ENCODE measurements around the gene NRCAM.

NRCAM gene

GRCh38 chr7:108249453-108249852 is 206.8 kb downstream of the NRCAM start:
- Mint-ChIP-seq H3K4me1 (ENCODE audit: low read depth) (peaks cover 14% of the 10 kb centered on the region), H3K4me3 (no peak overlapping the region), H3K27me3 (no peaks in the 10 kb centered on the region), H3K36me3 (peaks cover 8% of the 10 kb centered on the region), H3K27ac (no peak overlapping the region), H3K9me3 (ENCODE audit: low read depth) (no peaks in the 10 kb centered on the region)

GRCh38 chr7:108248821-108249220 is 207.4 kb downstream of the NRCAM start:
- H3K9me3 Mint-ChIP-seq (ENCODE audit: low read depth) = no peaks in the 10 kb centered on the region
- H3K4me1 Mint-ChIP-seq (ENCODE audit: low read depth) = peaks cover 11% of the 10 kb centered on the region
- peaks cover 8% of the 10 kb centered on the region for H3K36me3 Mint-ChIP-seq
- no peak overlapping the region for H3K4me3 Mint-ChIP-seq
- H3K27me3 Mint-ChIP-seq = no peaks in the 10 kb centered on the region
- H3K27ac Mint-ChIP-seq = no peak overlapping the region

DNA sequence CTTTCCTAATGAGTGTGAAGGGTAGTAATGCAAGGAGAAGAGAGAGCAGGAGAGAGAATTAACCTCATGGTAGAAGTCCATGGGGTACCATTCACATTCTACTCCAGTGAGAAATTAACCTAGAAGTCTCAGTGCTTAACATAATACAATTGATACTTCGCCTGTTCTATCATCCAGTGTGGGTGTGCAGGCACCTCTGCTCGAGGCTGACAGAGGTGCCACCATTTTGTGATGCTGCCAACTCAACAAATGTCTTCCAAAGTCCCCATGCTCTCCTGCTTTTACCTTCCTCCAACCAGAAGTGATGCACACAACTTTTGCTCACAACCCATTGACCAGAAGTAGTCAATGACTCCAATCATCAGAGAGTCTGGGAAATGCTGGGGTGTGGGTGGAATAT is 207.8 kb downstream of the NRCAM start:
- no peaks in the 10 kb centered on the region for H3K9me3 Mint-ChIP-seq (ENCODE audit: low read depth)
- no peaks in the 10 kb centered on the region for H3K27me3 Mint-ChIP-seq
- peaks cover 8% of the 10 kb centered on the region for H3K4me1 Mint-ChIP-seq (ENCODE audit: low read depth)
- no peak overlapping the region for H3K27ac Mint-ChIP-seq
- H3K4me3 Mint-ChIP-seq = no peak overlapping the region
- peaks cover 8% of the 10 kb centered on the region for H3K36me3 Mint-ChIP-seq

GRCh38 chr7:108247614-108248013 is 208.6 kb downstream of the NRCAM start:
- peaks cover 8% of the 10 kb centered on the region for H3K36me3 Mint-ChIP-seq
- H3K27ac Mint-ChIP-seq = no peak overlapping the region
- H3K27me3 Mint-ChIP-seq = no peaks in the 10 kb centered on the region
- no peak overlapping the region for H3K4me3 Mint-ChIP-seq
- peaks cover 6% of the 10 kb centered on the region for H3K4me1 Mint-ChIP-seq (ENCODE audit: low read depth)
- H3K9me3 Mint-ChIP-seq (ENCODE audit: low read depth) = no peaks in the 10 kb centered on the region

DNA sequence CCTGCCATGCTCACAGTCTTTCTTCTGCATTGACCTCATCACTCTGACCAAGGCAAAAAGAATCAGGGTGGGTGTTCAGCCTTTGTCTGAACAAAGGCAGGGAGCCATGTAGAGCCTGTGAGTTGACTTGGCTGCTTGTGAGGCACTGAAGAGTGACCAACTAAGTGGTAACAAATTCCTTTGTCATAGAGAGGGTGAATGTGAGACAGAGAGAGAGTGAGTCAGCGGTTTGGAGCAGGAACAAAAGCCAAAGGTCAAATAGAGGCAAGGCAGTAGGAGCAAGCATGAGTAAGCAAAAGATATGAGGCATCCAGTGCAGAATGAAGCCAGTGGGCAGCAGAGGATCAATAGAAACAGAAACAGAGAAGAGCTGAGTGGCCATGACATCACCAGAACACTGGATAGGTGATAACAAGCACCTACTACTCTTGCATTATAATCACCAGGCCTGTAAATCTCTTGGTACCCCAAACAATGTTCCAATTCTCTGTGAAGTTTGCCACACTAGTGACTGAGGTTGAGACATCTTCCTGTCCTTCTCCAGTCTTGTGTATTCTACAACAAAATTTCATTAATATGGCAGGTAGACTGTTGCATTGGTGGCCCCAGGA is 209.9 kb downstream of the NRCAM start:
- Mint-ChIP-seq H3K4me3 (no peak overlapping the region), H3K27ac (no peak overlapping the region), H3K4me1 (ENCODE audit: low read depth) (peaks cover 4% of the 10 kb centered on the region), H3K9me3 (ENCODE audit: low read depth) (no peaks in the 10 kb centered on the region), H3K36me3 (peaks cover 8% of the 10 kb centered on the region), H3K27me3 (no peaks in the 10 kb centered on the region)

GRCh38 chr7:108245523-108246226 is 210.6 kb downstream of the NRCAM start:
- H3K4me3 Mint-ChIP-seq = no peak overlapping the region
- H3K27me3 Mint-ChIP-seq = no peaks in the 10 kb centered on the region
- H3K36me3 Mint-ChIP-seq = peaks cover 8% of the 10 kb centered on the region
- no peaks in the 10 kb centered on the region for H3K9me3 Mint-ChIP-seq (ENCODE audit: low read depth)
- H3K27ac Mint-ChIP-seq = no peak overlapping the region
- peaks cover 4% of the 10 kb centered on the region for H3K4me1 Mint-ChIP-seq (ENCODE audit: low read depth)

DNA sequence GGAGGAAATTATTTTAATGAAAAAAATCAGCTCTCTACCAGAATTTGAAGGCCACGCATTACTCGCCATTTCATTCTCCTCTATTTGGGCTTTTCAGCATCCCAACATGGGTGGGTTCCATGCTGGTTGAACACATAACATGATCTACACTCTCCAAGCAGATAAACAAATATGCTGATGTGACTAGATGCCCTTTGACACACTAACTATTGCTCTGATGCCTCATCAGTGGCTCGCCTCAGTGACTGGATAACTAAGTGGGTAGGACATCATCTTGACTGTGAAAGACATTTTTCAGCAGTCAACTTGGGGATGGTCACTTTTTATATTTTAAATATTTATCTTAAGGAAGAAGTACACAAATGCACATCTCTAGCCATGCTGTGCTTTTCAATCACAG is 212.1 kb downstream of the NRCAM start:
- Mint-ChIP-seq H3K27ac (no peak overlapping the region), H3K36me3 (peaks cover 7% of the 10 kb centered on the region), H3K4me1 (ENCODE audit: low read depth) (peaks cover 2% of the 10 kb centered on the region), H3K4me3 (no peak overlapping the region), H3K9me3 (ENCODE audit: low read depth) (no peaks in the 10 kb centered on the region), H3K27me3 (no peaks in the 10 kb centered on the region)

DNA sequence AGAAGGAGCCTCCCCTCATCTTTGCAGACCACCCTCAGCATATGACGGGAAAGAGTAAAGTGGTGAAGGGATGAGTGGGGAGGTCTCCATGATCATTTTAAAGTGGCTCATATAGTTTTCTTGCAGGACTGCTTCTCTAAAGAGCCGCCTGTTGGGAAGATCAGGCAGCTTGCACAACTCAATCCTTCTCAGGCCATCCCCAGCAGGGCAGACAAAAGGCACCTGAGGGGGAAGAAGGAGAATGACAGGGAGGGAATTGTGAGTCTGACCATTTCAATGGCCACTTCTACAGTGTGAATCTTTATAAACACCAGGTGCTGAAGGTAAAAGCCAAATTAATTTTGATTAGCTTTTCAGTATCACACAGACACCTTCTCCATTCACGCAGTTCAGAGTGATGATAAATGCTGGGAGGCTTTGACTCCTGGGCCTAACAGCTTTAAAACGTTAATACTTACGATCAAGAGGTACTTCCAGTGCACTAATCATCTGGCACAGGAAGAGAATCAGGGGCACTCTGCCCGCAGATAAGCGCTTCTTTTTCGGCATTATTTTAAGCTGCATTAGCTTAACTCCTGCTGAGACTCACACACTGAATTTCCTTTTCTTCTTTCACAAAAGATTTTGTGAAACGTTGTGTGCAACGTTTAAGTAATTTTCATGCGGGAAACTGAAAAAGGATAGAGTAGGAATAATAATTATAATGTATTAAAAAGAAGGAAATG is 216.6 kb downstream of the NRCAM start:
- Mint-ChIP-seq H3K9me3 (ENCODE audit: low read depth) (no peaks in the 10 kb centered on the region), H3K27me3 (no peaks in the 10 kb centered on the region), H3K36me3 (peaks cover 5% of the 10 kb centered on the region), H3K4me1 (ENCODE audit: low read depth) (peaks cover 3% of the 10 kb centered on the region), H3K27ac (no peak overlapping the region), H3K4me3 (no peak overlapping the region)

GRCh38 chr7:108236681-108237415 is 219.4 kb downstream of the NRCAM start:
- Mint-ChIP-seq H3K36me3 (peaks cover 10% of the 10 kb centered on the region), H3K4me1 (ENCODE audit: low read depth) (peaks cover 3% of the 10 kb centered on the region), H3K27me3 (no peaks in the 10 kb centered on the region), H3K4me3 (no peak overlapping the region), H3K9me3 (ENCODE audit: low read depth) (no peaks in the 10 kb centered on the region), H3K27ac (no peak overlapping the region)

DNA sequence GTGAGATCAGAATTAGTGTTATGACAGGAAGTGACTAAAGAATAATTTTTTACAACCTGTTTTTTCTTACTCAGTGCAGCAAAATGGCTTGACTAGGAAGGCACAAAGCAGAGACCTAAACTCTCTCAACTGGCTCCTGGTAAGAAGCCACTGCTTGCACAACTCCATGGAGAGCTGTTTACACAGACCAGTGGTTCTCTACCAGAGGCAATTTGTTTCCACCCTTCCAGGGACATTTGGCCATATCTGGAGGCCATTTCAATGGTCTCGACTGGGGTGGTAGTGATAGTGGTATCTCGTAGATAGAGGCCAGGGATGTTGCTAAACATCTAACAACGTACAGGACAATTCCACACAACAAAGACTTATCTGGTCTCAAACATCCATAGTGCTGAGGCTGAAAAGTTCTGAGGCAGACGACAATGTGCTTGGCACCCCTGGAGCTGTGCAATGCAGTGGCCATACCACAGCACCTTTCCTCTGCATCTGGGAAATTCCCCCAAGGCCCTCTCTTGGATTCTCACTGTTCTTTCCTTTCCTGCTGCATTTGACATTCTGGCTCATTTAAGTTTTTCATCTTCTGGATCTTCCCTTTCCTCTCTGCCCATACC is 220.7 kb downstream of the NRCAM start:
- H3K9me3 Mint-ChIP-seq (ENCODE audit: low read depth) = no peaks in the 10 kb centered on the region
- no peak overlapping the region for H3K27ac Mint-ChIP-seq
- H3K4me1 Mint-ChIP-seq (ENCODE audit: low read depth) = peaks cover 3% of the 10 kb centered on the region
- H3K4me3 Mint-ChIP-seq = no peak overlapping the region
- peaks cover 14% of the 10 kb centered on the region for H3K36me3 Mint-ChIP-seq
- H3K27me3 Mint-ChIP-seq = no peaks in the 10 kb centered on the region

GRCh38 chr7:108234971-108235450 is 221.2 kb downstream of the NRCAM start:
- Mint-ChIP-seq H3K4me3 (no peak overlapping the region), H3K27me3 (no peaks in the 10 kb centered on the region), H3K36me3 (peaks cover 17% of the 10 kb centered on the region), H3K27ac (no peak overlapping the region), H3K9me3 (ENCODE audit: low read depth) (no peaks in the 10 kb centered on the region), H3K4me1 (ENCODE audit: low read depth) (peaks cover 3% of the 10 kb centered on the region)

DNA sequence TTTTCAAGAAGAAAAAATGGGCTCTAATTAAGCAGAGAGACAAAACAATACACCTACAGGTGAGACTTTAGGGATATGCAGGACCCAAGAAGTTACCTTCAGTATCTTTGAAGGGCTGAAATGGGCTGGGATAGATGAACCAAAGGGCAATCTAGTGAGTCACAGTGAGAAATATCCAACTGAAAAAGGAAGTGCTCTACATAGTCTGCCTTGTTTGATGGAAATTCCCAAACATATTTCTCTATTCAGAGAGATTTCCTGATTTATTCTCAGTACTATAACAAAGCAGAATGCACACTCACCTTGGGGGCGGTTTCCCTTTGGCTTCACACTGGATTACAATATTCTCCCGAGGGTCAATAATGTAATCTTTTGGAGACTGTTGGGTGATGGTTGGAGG is 222.0 kb downstream of the NRCAM start:
- Mint-ChIP-seq H3K27me3 (no peaks in the 10 kb centered on the region), H3K36me3 (peaks cover 16% of the 10 kb centered on the region), H3K27ac (no peak overlapping the region), H3K9me3 (ENCODE audit: low read depth) (no peaks in the 10 kb centered on the region), H3K4me3 (no peak overlapping the region), H3K4me1 (ENCODE audit: low read depth) (peaks cover 3% of the 10 kb centered on the region)

- no peak overlapping the region for H3K4me3 Mint-ChIP-seq
- peaks cover 3% of the 10 kb centered on the region for H3K4me1 Mint-ChIP-seq (ENCODE audit: low read depth)
- no peaks in the 10 kb centered on the region for H3K27me3 Mint-ChIP-seq
- H3K27ac Mint-ChIP-seq = no peak overlapping the region
- no peaks in the 10 kb centered on the region for H3K9me3 Mint-ChIP-seq (ENCODE audit: low read depth)
- H3K36me3 Mint-ChIP-seq = peaks cover 20% of the 10 kb centered on the region
These were observed 224.2 kb downstream of the NRCAM start for GRCh38 chr7:108232076-108232475.

DNA sequence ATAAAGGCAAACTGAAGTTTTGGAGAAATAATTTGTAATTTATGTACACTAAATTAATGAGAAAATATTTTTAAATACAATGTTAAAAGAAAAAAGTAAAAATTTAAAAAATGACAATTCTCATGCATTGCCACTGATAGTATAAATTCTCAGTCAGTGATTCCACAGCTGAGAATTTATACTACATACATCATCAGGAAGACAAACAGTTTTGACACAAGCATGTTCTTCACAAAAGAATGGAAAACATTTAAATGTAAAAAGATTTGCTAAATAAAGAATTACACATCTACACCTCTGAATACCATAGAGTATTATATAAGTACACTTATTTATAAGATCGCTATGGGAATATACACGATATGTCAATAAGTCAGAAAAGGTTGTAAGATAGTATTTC is 225.0 kb downstream of the NRCAM start:
- no peak overlapping the region for H3K4me3 Mint-ChIP-seq

More for the DNA sequence above, 225.0 kb downstream of the NRCAM start:
- H3K27me3 Mint-ChIP-seq = no peaks in the 10 kb centered on the region
- H3K4me1 Mint-ChIP-seq (ENCODE audit: low read depth) = peaks cover 3% of the 10 kb centered on the region
- H3K9me3 Mint-ChIP-seq (ENCODE audit: low read depth) = no peaks in the 10 kb centered on the region
- H3K27ac Mint-ChIP-seq = no peak overlapping the region
- peaks cover 20% of the 10 kb centered on the region for H3K36me3 Mint-ChIP-seq

Measured in activated naive CD8-positive, alpha-beta T cell (primary cell).